Peyer's patch (tissue), 4 donors: ENCODE measurements around the gene DDR2. TPM values are rescaled to one million over a fixed set of nuclear protein-coding genes. Genes with fewer than 3 reads are reported as not detected.

Source experiments
- DNase-seq, 3 donors: peaks; one replicate each; pipeline ENCODE4 v3.0.0-alpha.2; 2017 to 2019
- H3K27ac ChIP-seq, 4 donors: fragments of 200-600 bp; sonication (generic); one replicate each; pipeline ENCODE4 v1.5.1; 2016 to 2019
- H3K27me3 ChIP-seq, 2 donors: fragments of 200-600 bp; sonication (generic); one replicate each; pipeline ENCODE4 v1.5.1; 2019
- H3K36me3 ChIP-seq, 3 donors: fragments of 200-600 bp; sonication (generic); one replicate each; pipeline ENCODE4 v1.5.1; 2016 to 2019
- H3K4me1 ChIP-seq, 4 donors: fragments of 200-600 bp; sonication (generic); one replicate each; pipeline ENCODE4 v1.5.1; 2016 to 2019
- H3K4me3 ChIP-seq, 4 donors: fragments of 200-600 bp; sonication (generic); 1 replicate in 3 of 4; 2 replicates in 1 of 4; pipeline ENCODE4 v1.5.1; 2016 to 2019; ENCODE audit warnings: mild to moderate bottlenecking in 1 of 4
- H3K9me3 ChIP-seq, 4 donors: fragments of 200-600 bp; sonication (generic); one replicate each; pipeline ENCODE4 v1.5.1; 2016 to 2019; ENCODE audit warnings: mild to moderate bottlenecking in 1 of 4
- CTCF ChIP-seq, 6 experiments: fragments of 450-650 bp in 4 of 6; fragments of 200-600 bp in 2 of 6; sonication (generic) in 1 of 6; IDR thresholded peaks; one replicate each; pipeline ENCODE4 v1.5.1; 2017 to 2019; ENCODE audit warnings: antibody characterized with exemption in 6 of 6, mild to moderate bottlenecking in 3 of 6, moderate library complexity in 1 of 6
- POLR2A ChIP-seq, 2 donors: fragments of 450-650 bp; IDR thresholded peaks; one replicate each; pipeline ENCODE4 v1.5.1; 2017; ENCODE audit warnings: antibody characterized with exemption in 2 of 2, mild to moderate bottlenecking in 2 of 2, moderate library complexity in 2 of 2
- total RNA-seq, 4 donors: library from RNA; depleted of rRNA; stranded (reverse); fragments of >200 nt; gene quantifications; one replicate each; pipeline ENCODE4 v1.1.0, GENCODE V29; 2016

Gene DDR2
- total RNA-seq, 4 donors from 2014 or later, result 14.9 to 112 (median 37.2) TPM

GRCh38 chr1:162663086-162663485, 30.8 kb downstream of the DDR2 start:
- Histone ChIP-seq H3K4me1 (no peaks in the 10 kb centered on the region), H3K4me3 (no peak overlapping the region), H3K36me3 (no peaks in the 10 kb centered on the region), H3K9me3 (no peaks in the 10 kb centered on the region), H3K27me3 (no peaks in the 10 kb centered on the region), H3K27ac (no peak overlapping the region)
- TF ChIP-seq CTCF (IDR thresholded peaks at IDR 0.05) (no peak), POLR2A (IDR thresholded peaks at IDR 0.05) (no peak)
- no peak for DNase-seq

GRCh38 chr1:162663589-162664106, 31.4 kb downstream of the DDR2 start:
- no peak overlapping the region for H3K27ac ChIP-seq
- no peak overlapping the region for H3K4me3 ChIP-seq
- H3K4me1 ChIP-seq, result no peaks in the 10 kb centered on the region
- H3K27me3 ChIP-seq, result no peaks in the 10 kb centered on the region
- TF ChIP-seq POLR2A (IDR thresholded peaks at IDR 0.05) (no peak), CTCF (IDR thresholded peaks at IDR 0.05) (no peak)
- H3K36me3 ChIP-seq, result no peaks in the 10 kb centered on the region
- DNase-seq, result no peak
- no peaks in the 10 kb centered on the region for H3K9me3 ChIP-seq

GRCh38 chr1:162666006-162666645, 33.9 kb downstream of the DDR2 start:
- H3K27ac ChIP-seq, result no peak overlapping the region
- H3K27me3 ChIP-seq, result no peaks in the 10 kb centered on the region
- no peak for TF ChIP-seq POLR2A (IDR thresholded peaks at IDR 0.05)
- TF ChIP-seq CTCF (IDR thresholded peaks at IDR 0.05), result no peak
- no peak overlapping the region for H3K4me3 ChIP-seq
- H3K9me3 ChIP-seq, result no peaks in the 10 kb centered on the region
- peaks cover 0 to 3% (median 0%) of the 10 kb centered on the region in 4 donors for H3K4me1 ChIP-seq
- no peak for DNase-seq
- H3K36me3 ChIP-seq, result no peaks in the 10 kb centered on the region

GRCh38 chr1:162667381-162668080, 35.3 kb downstream of the DDR2 start:
- Histone ChIP-seq H3K36me3 (no peaks in the 10 kb centered on the region), H3K4me1 (peaks cover 0 to 3% (median 0%) of the 10 kb centered on the region in 4 donors)
- no peak for DNase-seq

More at GRCh38 chr1:162667381-162668080, 35.3 kb downstream of the DDR2 start:
- no peaks in the 10 kb centered on the region for H3K9me3 ChIP-seq
- no peak overlapping the region for H3K4me3 ChIP-seq
- no peak overlapping the region for H3K27ac ChIP-seq
- no peak for TF ChIP-seq POLR2A (IDR thresholded peaks at IDR 0.05)
- no peak for TF ChIP-seq CTCF (IDR thresholded peaks at IDR 0.05)
- no peaks in the 10 kb centered on the region for H3K27me3 ChIP-seq
